IMR-90 (cell line): ENCODE data around the gene ALKBH2.

Experiments
- CEBPB ChIP-seq: IDR thresholded peaks from 2 replicates; pipeline ENCODE4 v1.6.1; 2012; ENCODE audit warnings: low read depth, low read length, improper control_type of control experiment
- ELK1 ChIP-seq: fragments of 150-350 bp; IDR thresholded peaks from 2 replicates; pipeline ENCODE4 v1.6.1; 2016; ENCODE audit warnings: low read depth, mild to moderate bottlenecking, low read length, moderate library complexity, borderline replicate concordance
- FOS ChIP-seq: fragments of 150-350 bp; IDR thresholded peaks from 2 replicates; pipeline ENCODE4 v1.6.1; 2016; ENCODE audit warnings: low read depth, low read length
- POLR2A ChIP-seq: IDR thresholded peaks from 2 replicates; pipeline ENCODE4 v1.6.1; 2012; ENCODE audit warnings: mild to moderate bottlenecking, low read depth, low read length
- RAD21 ChIP-seq: IDR thresholded peaks from 2 replicates; pipeline ENCODE4 v1.6.1; 2012; ENCODE audit warnings: low read length, improper control_type of control experiment
- RCOR1 ChIP-seq: IDR thresholded peaks from 2 replicates; pipeline ENCODE4 v1.6.1; 2012; ENCODE audit warnings: mild to moderate bottlenecking, low read length, improper control_type of control experiment; ENCODE audit not compliant: insufficient replicate concordance
- RFX5 ChIP-seq: IDR thresholded peaks from 2 replicates; pipeline ENCODE4 v1.8.0; 2012; ENCODE audit warnings: low read depth, mild to moderate bottlenecking, low read length, moderate library complexity
- SMC3 ChIP-seq: fragments of 150-350 bp; IDR thresholded peaks from 2 replicates; pipeline ENCODE4 v1.6.1; 2016; ENCODE audit warnings: low read depth, mild to moderate bottlenecking, antibody characterized with exemption, low read length, moderate library complexity
- TF ChIP-seq, protein P1 (sequence below): conservative IDR thresholded peaks from 2 replicates; pipeline ENCODE4 v1.5.1; 2012; ENCODE audit warnings: mild to moderate bottlenecking, low read depth, low read length, improper control_type of control experiment
- TF ChIP-seq, protein P2 (sequence below): fragments of 150-350 bp; IDR thresholded peaks from 2 replicates; pipeline ENCODE4 v1.6.1; 2017; ENCODE audit warnings: mild to moderate bottlenecking, antibody characterized with exemption, low read length, low read depth

- TF ChIP-seq POLR2A, result no peak
- TF ChIP-seq, protein P1, sequence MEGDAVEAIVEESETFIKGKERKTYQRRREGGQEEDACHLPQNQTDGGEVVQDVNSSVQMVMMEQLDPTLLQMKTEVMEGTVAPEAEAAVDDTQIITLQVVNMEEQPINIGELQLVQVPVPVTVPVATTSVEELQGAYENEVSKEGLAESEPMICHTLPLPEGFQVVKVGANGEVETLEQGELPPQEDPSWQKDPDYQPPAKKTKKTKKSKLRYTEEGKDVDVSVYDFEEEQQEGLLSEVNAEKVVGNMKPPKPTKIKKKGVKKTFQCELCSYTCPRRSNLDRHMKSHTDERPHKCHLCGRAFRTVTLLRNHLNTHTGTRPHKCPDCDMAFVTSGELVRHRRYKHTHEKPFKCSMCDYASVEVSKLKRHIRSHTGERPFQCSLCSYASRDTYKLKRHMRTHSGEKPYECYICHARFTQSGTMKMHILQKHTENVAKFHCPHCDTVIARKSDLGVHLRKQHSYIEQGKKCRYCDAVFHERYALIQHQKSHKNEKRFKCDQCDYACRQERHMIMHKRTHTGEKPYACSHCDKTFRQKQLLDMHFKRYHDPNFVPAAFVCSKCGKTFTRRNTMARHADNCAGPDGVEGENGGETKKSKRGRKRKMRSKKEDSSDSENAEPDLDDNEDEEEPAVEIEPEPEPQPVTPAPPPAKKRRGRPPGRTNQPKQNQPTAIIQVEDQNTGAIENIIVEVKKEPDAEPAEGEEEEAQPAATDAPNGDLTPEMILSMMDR, result no peak
- no peak for TF ChIP-seq RAD21
- TF ChIP-seq, protein P2, sequence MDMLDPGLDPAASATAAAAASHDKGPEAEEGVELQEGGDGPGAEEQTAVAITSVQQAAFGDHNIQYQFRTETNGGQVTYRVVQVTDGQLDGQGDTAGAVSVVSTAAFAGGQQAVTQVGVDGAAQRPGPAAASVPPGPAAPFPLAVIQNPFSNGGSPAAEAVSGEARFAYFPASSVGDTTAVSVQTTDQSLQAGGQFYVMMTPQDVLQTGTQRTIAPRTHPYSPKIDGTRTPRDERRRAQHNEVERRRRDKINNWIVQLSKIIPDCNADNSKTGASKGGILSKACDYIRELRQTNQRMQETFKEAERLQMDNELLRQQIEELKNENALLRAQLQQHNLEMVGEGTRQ, result no peak
- TF ChIP-seq ELK1, result no peak
- TF ChIP-seq SMC3, result no peak
- TF ChIP-seq FOS, result no peak
- no peak for TF ChIP-seq RCOR1
- no peak for TF ChIP-seq RFX5
- TF ChIP-seq CEBPB, result no peak
Observed at GRCh38 chr12:109120095-109120494, 26.8 kb upstream of the ALKBH2 start.
